Liver (tissue), 2 donors: Measurements from ENCODE around the gene C10orf95.
A peak's percentile ranks its signal among the peaks of the same experiment; 100 is the strongest.

Experiments used
- EGR1 ChIP-seq, 2 donors: IDR thresholded peaks; 2 replicates each; pipeline ENCODE4 v1.6.1; 2016 to 2018; ENCODE audit warnings: antibody characterized with exemption in 2 of 2, low read depth in 2 of 2
- SP1 ChIP-seq: IDR thresholded peaks from 2 replicates; pipeline ENCODE4 v1.6.1; 2018; ENCODE audit warnings: antibody characterized with exemption, mild to moderate bottlenecking
- donor health status: healthy.

DNA sequence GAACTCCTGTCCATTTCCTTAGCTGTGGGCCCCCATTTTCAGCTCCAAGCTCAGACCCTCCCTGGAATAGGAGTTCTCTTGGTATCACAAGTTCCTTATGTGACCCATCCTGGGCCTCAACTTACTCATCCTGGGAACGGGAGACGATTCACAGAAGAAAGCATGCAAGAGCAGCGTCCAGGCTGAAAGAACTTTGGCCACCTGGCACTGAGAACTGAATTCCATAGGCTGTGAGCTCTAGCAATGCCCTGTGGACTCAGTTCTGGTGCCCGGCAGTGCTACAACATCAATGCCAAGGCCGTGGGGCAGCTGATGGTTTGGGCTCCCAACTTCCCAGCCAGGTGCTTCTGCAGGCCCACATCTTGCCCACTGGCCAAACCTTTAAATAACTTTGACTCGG, 15.0 kb downstream of the C10orf95 start:
- TF ChIP-seq SP1, result peak; percentile 89
- TF ChIP-seq EGR1 (IDR thresholded peaks at IDR 0.05; ENCODE audit: low read depth in 2 of 2), result no peak
